Chondrocyte (in vitro differentiated cells): ENCODE measurements around the gene AFF1. TPM values are rescaled to one million over a fixed set of nuclear protein-coding genes. Genes with fewer than 3 reads are reported as not detected.

Experiments
- DNase-seq: peaks from one replicate; pipeline ENCODE4 v3.0.0; 2021; ENCODE audit warnings: mixed read lengths, low spot score
- H3K27ac Mint-ChIP-seq: one replicate; pipeline ENCODE4 v1.8.0; 2021; ENCODE audit warnings: mild to moderate bottlenecking, moderate library complexity, mixed read lengths; ENCODE audit not compliant: unreplicated experiment
- H3K27me3 Mint-ChIP-seq: 2 replicates; pipeline ENCODE4 v1.8.0; 2021; ENCODE audit warnings: low read depth, mixed read lengths
- H3K36me3 Mint-ChIP-seq: 2 replicates; pipeline ENCODE4 v1.8.0; 2021; ENCODE audit warnings: low read depth, mixed read lengths
- H3K4me1 Mint-ChIP-seq: 2 replicates; pipeline ENCODE4 v1.8.0; 2021; ENCODE audit warnings: low read depth, mild to moderate bottlenecking, mixed read lengths
- H3K4me3 Mint-ChIP-seq: one replicate; pipeline ENCODE4 v1.8.0; 2021; ENCODE audit warnings: mild to moderate bottlenecking, moderate library complexity, mixed read lengths; ENCODE audit not compliant: unreplicated experiment
- H3K9me3 Mint-ChIP-seq: 2 replicates; pipeline ENCODE4 v1.8.0; 2021; ENCODE audit warnings: low read depth, mixed read lengths
- CTCF ChIP-seq: fragments of 200-600 bp; sonication (generic); IDR thresholded peaks from 2 replicates; pipeline ENCODE4 v1.5.0; 2021; ENCODE audit warnings: antibody characterized with exemption, mild to moderate bottlenecking, moderate library complexity
- total RNA-seq: library from RNA; stranded (reverse); gene quantifications from 3 replicates; pipeline ENCODE4 v1.2.1, GENCODE V29; 2021

Gene AFF1
- total RNA-seq, 1 donor from 2014 or later: 25.9 TPM

- no peak overlapping the region for H3K27ac Mint-ChIP-seq
- H3K4me3 Mint-ChIP-seq: no peak overlapping the region
- TF ChIP-seq CTCF: no peak
- peaks cover 18% of the 10 kb centered on the region for H3K4me1 Mint-ChIP-seq
- H3K9me3 Mint-ChIP-seq: no peaks in the 10 kb centered on the region
- DNase-seq: no peak
- H3K27me3 Mint-ChIP-seq: no peaks in the 10 kb centered on the region
- H3K36me3 Mint-ChIP-seq: no peaks in the 10 kb centered on the region
These were observed 17.4 kb upstream of the AFF1 start for GRCh38 chr4:86917212-86918039.

GRCh38 chr4:86918539-86919072 is 16.2 kb upstream of the AFF1 start:
- no peak overlapping the region for H3K4me3 Mint-ChIP-seq
- no peaks in the 10 kb centered on the region for H3K9me3 Mint-ChIP-seq
- H3K27me3 Mint-ChIP-seq: no peaks in the 10 kb centered on the region
- DNase-seq: no peak
- H3K36me3 Mint-ChIP-seq: no peaks in the 10 kb centered on the region
- no peak overlapping the region for H3K27ac Mint-ChIP-seq
- peaks cover 20% of the 10 kb centered on the region for H3K4me1 Mint-ChIP-seq
- TF ChIP-seq CTCF: no peak

GRCh38 chr4:86919561-86920223 is 15.1 kb upstream of the AFF1 start:
- Mint-ChIP-seq H3K27ac (no peak overlapping the region), H3K4me3 (no peak overlapping the region), H3K4me1 (peaks cover 22% of the 10 kb centered on the region), H3K36me3 (no peaks in the 10 kb centered on the region), H3K27me3 (no peaks in the 10 kb centered on the region), H3K9me3 (peaks cover under 1% of the 10 kb centered on the region)
- TF ChIP-seq CTCF: no peak
- no peak for DNase-seq

- no peak for DNase-seq
- no peak overlapping the region for H3K27ac Mint-ChIP-seq
- H3K9me3 Mint-ChIP-seq: peaks cover 3% of the 10 kb centered on the region
- H3K4me1 Mint-ChIP-seq: peaks cover 26% of the 10 kb centered on the region
- H3K36me3 Mint-ChIP-seq: no peaks in the 10 kb centered on the region
- no peak overlapping the region for H3K4me3 Mint-ChIP-seq
- no peaks in the 10 kb centered on the region for H3K27me3 Mint-ChIP-seq
- no peak for TF ChIP-seq CTCF
These were observed 13.1 kb upstream of the AFF1 start for GRCh38 chr4:86921608-86922252.

- Mint-ChIP-seq H3K4me1 (peaks cover 23% of the 10 kb centered on the region), H3K27me3 (no peaks in the 10 kb centered on the region), H3K36me3 (no peaks in the 10 kb centered on the region), H3K9me3 (peaks cover 3% of the 10 kb centered on the region), H3K4me3 (no peak overlapping the region), H3K27ac (peak overlapping the region; percentile 92)
- no peak for DNase-seq
- TF ChIP-seq CTCF: no peak
These were observed 10.0 kb upstream of the AFF1 start for GRCh38 chr4:86924811-86925210.
